Measurements from ENCODE around the gene SCIN. TPM values are rescaled to one million over a fixed set of nuclear protein-coding genes. Genes with fewer than 3 reads are reported as not detected.

The SCIN gene
- total and polyA plus RNA-seq, 8 donors: 2.5 to 49.2 (median 7.3) TPM

- Histone ChIP-seq H3K36me3 (no peaks in the 10 kb centered on the region), H3K9me3 (no peaks in the 10 kb centered on the region), H3K27ac (no peak overlapping the region), H3K27me3 (no peaks in the 10 kb centered on the region), H3K4me1 (peaks cover 12 to 23% (median 16%) of the 10 kb centered on the region in 4 donors), H3K4me3 (peak overlapping the region in 2 of 4 donors; percentile 15 to 24)
- DNase-seq: no peak
- WGBS, 5 donors: 20 to 46% (median 31%) methylated on average over 6 of the region's 6 CpGs
- TF ChIP-seq POLR2AphosphoS5 (IDR thresholded peaks at IDR 0.05): peak in 1 of 3 donors; percentile 37
- TF ChIP-seq POLR2A (IDR thresholded peaks at IDR 0.05): no peak
- TF ChIP-seq EP300 (IDR thresholded peaks at IDR 0.05): no peak
- intact Hi-C loops (cut with DNase I; ENCODE audit: low total_unique reads): no loop called here
These were observed 65.3 kb downstream of the SCIN start for GRCh38 chr7:12635830-12636229.

DNA sequence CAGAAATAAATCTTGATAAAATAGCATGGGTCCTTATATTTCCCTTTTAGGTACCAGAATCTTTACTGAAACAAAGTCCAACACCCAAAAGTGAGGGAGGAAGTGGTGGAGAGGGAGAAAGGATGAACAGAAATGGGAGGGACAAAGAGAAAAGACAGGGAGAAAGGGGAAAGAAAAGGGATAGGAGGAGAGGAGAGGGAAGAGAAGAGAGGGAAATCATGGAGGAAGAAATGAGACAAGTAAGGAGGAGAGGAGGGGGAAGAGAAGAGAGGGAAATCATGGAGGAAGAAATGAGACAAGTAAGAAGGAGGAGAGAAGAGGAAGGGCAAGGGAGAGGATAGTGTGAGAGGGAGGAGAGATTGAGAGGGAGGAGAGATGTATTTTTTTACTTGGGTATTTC lies 66.8 kb downstream of the SCIN start:
- DNase-seq: no peak
- TF ChIP-seq POLR2A (IDR thresholded peaks at IDR 0.05) (no peak), POLR2AphosphoS5 (IDR thresholded peaks at IDR 0.05) (no peak)
- TF ChIP-seq, protein P1, sequence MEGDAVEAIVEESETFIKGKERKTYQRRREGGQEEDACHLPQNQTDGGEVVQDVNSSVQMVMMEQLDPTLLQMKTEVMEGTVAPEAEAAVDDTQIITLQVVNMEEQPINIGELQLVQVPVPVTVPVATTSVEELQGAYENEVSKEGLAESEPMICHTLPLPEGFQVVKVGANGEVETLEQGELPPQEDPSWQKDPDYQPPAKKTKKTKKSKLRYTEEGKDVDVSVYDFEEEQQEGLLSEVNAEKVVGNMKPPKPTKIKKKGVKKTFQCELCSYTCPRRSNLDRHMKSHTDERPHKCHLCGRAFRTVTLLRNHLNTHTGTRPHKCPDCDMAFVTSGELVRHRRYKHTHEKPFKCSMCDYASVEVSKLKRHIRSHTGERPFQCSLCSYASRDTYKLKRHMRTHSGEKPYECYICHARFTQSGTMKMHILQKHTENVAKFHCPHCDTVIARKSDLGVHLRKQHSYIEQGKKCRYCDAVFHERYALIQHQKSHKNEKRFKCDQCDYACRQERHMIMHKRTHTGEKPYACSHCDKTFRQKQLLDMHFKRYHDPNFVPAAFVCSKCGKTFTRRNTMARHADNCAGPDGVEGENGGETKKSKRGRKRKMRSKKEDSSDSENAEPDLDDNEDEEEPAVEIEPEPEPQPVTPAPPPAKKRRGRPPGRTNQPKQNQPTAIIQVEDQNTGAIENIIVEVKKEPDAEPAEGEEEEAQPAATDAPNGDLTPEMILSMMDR (IDR thresholded peaks at IDR 0.05): no peak
- Histone ChIP-seq H3K36me3 (no peaks in the 10 kb centered on the region), H3K4me3 (no peak overlapping the region), H3K9me3 (no peaks in the 10 kb centered on the region), H3K4me1 (peaks cover 12 to 23% (median 16%) of the 10 kb centered on the region in 4 donors), H3K27ac (no peak overlapping the region), H3K27me3 (no peaks in the 10 kb centered on the region)
- intact Hi-C loops (cut with DNase I; ENCODE audit: low total_unique reads): no loop called here

DNA sequence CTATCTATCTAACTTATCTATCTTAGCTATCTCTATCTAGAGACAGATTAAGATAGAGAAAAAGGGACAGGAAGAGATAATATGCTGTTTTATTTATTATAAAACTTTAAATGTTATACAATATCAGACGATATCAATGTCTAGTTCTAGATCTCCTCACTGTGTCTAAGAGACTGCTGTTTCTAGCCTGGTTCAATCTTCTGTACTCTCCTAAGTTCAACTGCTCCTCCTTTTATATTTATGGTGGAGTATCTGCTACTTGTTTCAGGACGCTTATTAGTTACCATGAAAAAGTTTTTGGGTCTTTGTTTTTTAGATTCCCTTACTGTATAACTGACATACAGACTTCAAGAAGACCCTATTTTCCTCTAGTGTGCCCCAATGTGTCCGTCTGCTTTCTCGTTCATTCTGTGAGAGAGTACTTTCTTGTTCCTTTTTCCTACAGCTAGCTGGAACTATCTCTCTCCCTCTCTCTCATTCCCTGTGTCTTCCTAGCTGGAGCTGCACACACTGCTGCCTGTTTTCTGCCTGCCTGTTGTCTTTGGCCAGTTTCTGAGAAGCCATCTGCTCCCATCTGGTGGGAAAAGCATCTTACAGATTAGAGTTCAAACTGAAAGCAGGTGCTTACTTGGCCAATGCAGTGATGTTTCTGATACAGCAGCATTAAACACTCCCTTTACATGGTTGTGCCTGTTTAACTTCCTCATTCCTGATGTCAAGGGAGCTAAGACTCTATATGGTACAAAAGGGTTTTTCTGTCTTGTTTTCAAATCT lies 67.5 kb downstream of the SCIN start:
- intact Hi-C loops (cut with DNase I; ENCODE audit: low total_unique reads): no loop called here
- TF ChIP-seq, protein P1 (IDR thresholded peaks at IDR 0.05): no peak
- no peak for TF ChIP-seq POLR2AphosphoS5 (IDR thresholded peaks at IDR 0.05)
- TF ChIP-seq EP300 (IDR thresholded peaks at IDR 0.05): no peak
- no peak for TF ChIP-seq POLR2A (IDR thresholded peaks at IDR 0.05)
- no peaks in the 10 kb centered on the region for H3K9me3 ChIP-seq
- H3K27me3 ChIP-seq: no peaks in the 10 kb centered on the region
- WGBS, 5 donors: 17 to 42% (median 23%) methylated on average over 4 of the region's 4 CpGs
- DNase-seq: peak in 1 of 2 donors; percentile 51
- H3K4me1 ChIP-seq: peaks cover 12 to 23% (median 16%) of the 10 kb centered on the region in 4 donors
- no peak overlapping the region for H3K4me3 ChIP-seq
- H3K27ac ChIP-seq: peak overlapping the region in 3 of 5 donors; percentile 24 to 51 (median 37)
- no peaks in the 10 kb centered on the region for H3K36me3 ChIP-seq

DNA sequence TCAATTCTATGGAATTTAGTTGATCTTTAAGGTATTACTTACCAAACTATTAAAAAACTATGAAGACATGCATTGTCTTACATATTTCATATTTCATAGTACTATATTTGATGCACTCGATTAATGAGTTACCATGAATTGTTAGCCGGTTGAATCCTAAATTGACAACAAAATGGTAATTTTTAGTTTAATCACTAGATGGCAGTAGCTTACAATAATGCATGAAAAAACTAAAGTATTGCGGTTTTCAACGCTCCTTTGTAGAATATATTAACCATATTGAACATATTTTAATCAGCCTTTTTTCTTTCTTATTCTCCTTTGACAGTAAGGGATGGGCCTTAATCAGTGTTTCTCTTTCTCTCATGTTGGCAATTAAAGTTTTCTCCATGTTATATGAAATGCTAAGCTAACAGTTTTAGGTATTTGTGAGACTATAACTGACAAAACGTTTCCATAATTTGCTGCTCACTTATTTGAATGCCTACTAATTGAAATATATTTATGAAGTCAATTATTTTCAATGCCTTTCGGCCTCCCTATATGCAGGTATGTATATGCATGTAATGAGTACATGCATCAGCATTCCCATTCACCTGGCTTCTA lies 68.4 kb downstream of the SCIN start:
- Histone ChIP-seq H3K4me3 (no peak overlapping the region), H3K36me3 (no peaks in the 10 kb centered on the region), H3K9me3 (no peaks in the 10 kb centered on the region), H3K4me1 (peaks cover 12 to 23% (median 16%) of the 10 kb centered on the region in 4 donors), H3K27ac (no peak overlapping the region), H3K27me3 (no peaks in the 10 kb centered on the region)
- intact Hi-C loops (cut with DNase I; ENCODE audit: low total_unique reads): no loop called here
- WGBS, 5 donors: 10 to 16% (median 12%) methylated on average over 6 of the region's 6 CpGs
- no peak for TF ChIP-seq EP300 (IDR thresholded peaks at IDR 0.05)
- TF ChIP-seq, protein P1 (IDR thresholded peaks at IDR 0.05): peak in 5 of 7 experiments; percentile 14 to 63 (median 38)
- peak in 1 of 2 donors; percentile 54 for DNase-seq
